SJCRH30 (cell line): ENCODE data around the gene SERPINB4. TPM values are rescaled to one million over a fixed set of nuclear protein-coding genes. Genes with fewer than 3 reads are reported as not detected.
"Not testable (repeated sequence)": the region's sequence is repeated elsewhere in the genome, so short reads cannot be mapped to it uniquely, and the experiment has no call there.

Source experiments
- DNase-seq, 2 experiments: peaks; one replicate each; pipeline ENCODE4 v3.0.0-alpha.2; 2015 to 2020
- H3K27ac ChIP-seq: fragments of 250-450 bp; sonication (Bioruptor Pico); 2 replicates; pipeline ENCODE4 v1.5.1; 2020; ENCODE audit warnings: mild to moderate bottlenecking, moderate library complexity
- H3K27me3 ChIP-seq: fragments of 250-450 bp; sonication (Bioruptor Pico); 2 replicates; pipeline ENCODE4 v1.5.1; 2020; ENCODE audit warnings: mild to moderate bottlenecking, moderate library complexity
- H3K36me3 ChIP-seq: fragments of 250-450 bp; sonication (Bioruptor Pico); 2 replicates; pipeline ENCODE4 v1.5.1; 2020; ENCODE audit warnings: mild to moderate bottlenecking, moderate library complexity
- H3K4me1 ChIP-seq: fragments of 250-450 bp; sonication (Bioruptor Pico); 2 replicates; pipeline ENCODE4 v1.5.1; 2020; ENCODE audit warnings: mild to moderate bottlenecking, moderate library complexity
- H3K4me3 ChIP-seq: fragments of 250-450 bp; sonication (Bioruptor Pico); 2 replicates; pipeline ENCODE4 v1.5.1; 2020; ENCODE audit warnings: mild to moderate bottlenecking, moderate library complexity
- H3K9me3 ChIP-seq: fragments of 250-450 bp; sonication (Bioruptor Pico); replicated peaks from 2 replicates; pipeline ENCODE4 v1.5.1; 2020; ENCODE audit warnings: mild to moderate bottlenecking, moderate library complexity
- total RNA-seq: library from RNA; depleted of rRNA; stranded (reverse); fragments of >200 nt; shearing (Covaris generic); gene quantifications from 2 replicates; pipeline ENCODE4 v1.2.3, GENCODE V29; 2014

Gene SERPINB4
- total RNA-seq, 1 experiment from 2014 or later: not detected

GRCh38 chr18:63648241-63648640, 4.2 kb upstream of the SERPINB4 start:
- no peak overlapping the region for H3K27ac ChIP-seq
- no peaks in the 10 kb centered on the region for H3K27me3 ChIP-seq
- no peaks in the 10 kb centered on the region for H3K4me1 ChIP-seq
- H3K36me3 ChIP-seq: no peaks in the 10 kb centered on the region
- DNase-seq: no peak
- no peaks in the 10 kb centered on the region for H3K9me3 ChIP-seq
- no peak overlapping the region for H3K4me3 ChIP-seq

- no peaks in the 10 kb centered on the region for H3K27me3 ChIP-seq
- H3K9me3 ChIP-seq: no peaks in the 10 kb centered on the region
- no peak overlapping the region for H3K27ac ChIP-seq
- H3K36me3 ChIP-seq: no peaks in the 10 kb centered on the region
- H3K4me1 ChIP-seq: no peaks in the 10 kb centered on the region
- H3K4me3 ChIP-seq: no peak overlapping the region
- DNase-seq: no peak
These were observed 2.9 kb upstream of the SERPINB4 start for GRCh38 chr18:63646936-63647335.

GRCh38 chr18:63644694-63645093, 638 bp upstream of the SERPINB4 start:
- H3K27ac ChIP-seq, DNase-seq, H3K36me3 ChIP-seq, H3K27me3 ChIP-seq, H3K9me3 ChIP-seq, H3K4me3 ChIP-seq, H3K4me1 ChIP-seq: not testable (repeated sequence)

GRCh38 chr18:63642668-63643356, 1.2 kb downstream of the SERPINB4 start:
- H3K27ac ChIP-seq, H3K4me3 ChIP-seq, H3K9me3 ChIP-seq, H3K4me1 ChIP-seq, H3K27me3 ChIP-seq, H3K36me3 ChIP-seq, DNase-seq: not testable (repeated sequence)

- H3K4me1 ChIP-seq, H3K36me3 ChIP-seq, DNase-seq, H3K27ac ChIP-seq, H3K9me3 ChIP-seq, H3K27me3 ChIP-seq, H3K4me3 ChIP-seq: not testable (repeated sequence)
These were observed 2.8 kb downstream of the SERPINB4 start for GRCh38 chr18:63641157-63641680.

- Histone ChIP-seq H3K9me3 (no peaks in the 10 kb centered on the region), H3K27ac (no peak overlapping the region), H3K4me3 (no peak overlapping the region), H3K36me3 (no peaks in the 10 kb centered on the region), H3K27me3 (no peaks in the 10 kb centered on the region), H3K4me1 (no peaks in the 10 kb centered on the region)
- DNase-seq: no peak
These were observed 6.4 kb downstream of the SERPINB4 start for GRCh38 chr18:63637703-63638102.

GRCh38 chr18:63627819-63628218, 16.2 kb downstream of the SERPINB4 start:
- Histone ChIP-seq H3K36me3 (no peaks in the 10 kb centered on the region), H3K4me3 (no peak overlapping the region), H3K9me3 (no peaks in the 10 kb centered on the region), H3K27ac (no peak overlapping the region), H3K27me3 (no peaks in the 10 kb centered on the region), H3K4me1 (no peaks in the 10 kb centered on the region)
- no peak for DNase-seq

GRCh38 chr18:63626431-63626830, 17.6 kb downstream of the SERPINB4 start:
- Histone ChIP-seq H3K9me3 (no peaks in the 10 kb centered on the region), H3K27ac (no peak overlapping the region)

GRCh38 chr18:63624863-63625262, 19.2 kb downstream of the SERPINB4 start:
- Histone ChIP-seq H3K27ac (no peak overlapping the region), H3K36me3 (no peaks in the 10 kb centered on the region), H3K9me3 (no peaks in the 10 kb centered on the region), H3K4me1 (no peaks in the 10 kb centered on the region), H3K4me3 (no peak overlapping the region), H3K27me3 (no peaks in the 10 kb centered on the region)
- DNase-seq: no peak

More at GRCh38 chr18:63626431-63626830, 17.6 kb downstream of the SERPINB4 start:
- Histone ChIP-seq H3K36me3 (no peaks in the 10 kb centered on the region), H3K4me3 (no peak overlapping the region), H3K27me3 (no peaks in the 10 kb centered on the region), H3K4me1 (no peaks in the 10 kb centered on the region)
- DNase-seq: no peak

- no peak overlapping the region for H3K27ac ChIP-seq
- H3K9me3 ChIP-seq: no peaks in the 10 kb centered on the region
- H3K27me3 ChIP-seq: no peaks in the 10 kb centered on the region
- no peak for DNase-seq
- no peak overlapping the region for H3K4me3 ChIP-seq
- no peaks in the 10 kb centered on the region for H3K36me3 ChIP-seq
- no peaks in the 10 kb centered on the region for H3K4me1 ChIP-seq
These were observed 24.4 kb downstream of the SERPINB4 start for GRCh38 chr18:63619661-63620060.

GRCh38 chr18:63617915-63618234, 26.2 kb downstream of the SERPINB4 start:
- Histone ChIP-seq H3K4me3 (no peak overlapping the region), H3K4me1 (no peaks in the 10 kb centered on the region), H3K9me3 (no peaks in the 10 kb centered on the region), H3K27ac (no peak overlapping the region), H3K27me3 (no peaks in the 10 kb centered on the region), H3K36me3 (no peaks in the 10 kb centered on the region)
- DNase-seq: no peak

GRCh38 chr18:63617049-63617914, 26.8 kb downstream of the SERPINB4 start:
- H3K4me3 ChIP-seq: no peak overlapping the region
- H3K9me3 ChIP-seq: no peaks in the 10 kb centered on the region
- no peaks in the 10 kb centered on the region for H3K4me1 ChIP-seq
- DNase-seq: no peak
- H3K27ac ChIP-seq: no peak overlapping the region
- no peaks in the 10 kb centered on the region for H3K36me3 ChIP-seq
- H3K27me3 ChIP-seq: no peaks in the 10 kb centered on the region

GRCh38 chr18:63613420-63613819, 30.6 kb downstream of the SERPINB4 start:
- H3K4me3 ChIP-seq: no peak overlapping the region
- no peak for DNase-seq
- no peaks in the 10 kb centered on the region for H3K4me1 ChIP-seq
- H3K36me3 ChIP-seq: no peaks in the 10 kb centered on the region
- no peaks in the 10 kb centered on the region for H3K27me3 ChIP-seq
- no peak overlapping the region for H3K27ac ChIP-seq
- H3K9me3 ChIP-seq: no peaks in the 10 kb centered on the region

GRCh38 chr18:63606526-63606925, 37.5 kb downstream of the SERPINB4 start:
- Histone ChIP-seq H3K36me3 (no peaks in the 10 kb centered on the region), H3K4me1 (no peaks in the 10 kb centered on the region), H3K27ac (no peak overlapping the region), H3K4me3 (no peak overlapping the region), H3K27me3 (no peaks in the 10 kb centered on the region), H3K9me3 (no peaks in the 10 kb centered on the region)
- no peak for DNase-seq

- Histone ChIP-seq H3K4me3 (no peak overlapping the region), H3K27ac (no peak overlapping the region), H3K27me3 (no peaks in the 10 kb centered on the region), H3K9me3 (no peaks in the 10 kb centered on the region), H3K4me1 (no peaks in the 10 kb centered on the region), H3K36me3 (no peaks in the 10 kb centered on the region)
- DNase-seq: peak in 1 of 2 experiments; percentile 1
These were observed 39.1 kb downstream of the SERPINB4 start for GRCh38 chr18:63604791-63605567.
